IMR-90 (cell line): ENCODE data around the gene TCN1. TPM values are rescaled to one million over a fixed set of nuclear protein-coding genes. Genes with fewer than 3 reads are reported as not detected.

Source experiments
- ATAC-seq: fragments of 200-7000 bp; cut with Tn5 transposase; 2 replicates; pipeline ENCODE4 v1.9.1; 2020; ENCODE audit warnings: low read depth, mild to moderate bottlenecking, moderate library complexity
- BruUV-seq: library from RNA; stranded (reverse); fragments of 400-500 nt; replicated peaks from 2 replicates; lab custom pipeline; 2021; lab: Mats Ljungman, UMichigan
- CTCF ChIA-PET: fragments of 300-600 bp; formaldehyde crosslinking; extraction: SDS; loops from one replicate; lab custom pipeline; 2021; ENCODE audit warnings: antibody characterized with exemption; lab: Yijun Ruan, JAX
- POLR2A ChIA-PET: fragments of 300-600 bp; sonication (Branson Sonifier 250); formaldehyde crosslinking; loops from one replicate; lab custom pipeline; 2022; ENCODE audit warnings: antibody characterized with exemption; ENCODE audit not compliant: unreplicated experiment; lab: Charles Lee
- DNase-seq: peaks from one replicate; pipeline ENCODE4 v3.0.0; 2013
- H2AFZ ChIP-seq: replicated peaks from 2 replicates; pipeline ENCODE3; 2013; ENCODE audit warnings: low read length, mild to moderate bottlenecking; ENCODE audit not compliant: poor library complexity
- H2AK5ac ChIP-seq: 2 replicates; pipeline ENCODE4 v1.6.1; 2013; ENCODE audit warnings: low read depth, low read length, inconsistent platforms
- H2AK9ac ChIP-seq: replicated peaks from 2 replicates; pipeline ENCODE3; 2013; ENCODE audit warnings: mild to moderate bottlenecking, low read depth, low read length, moderate library complexity; ENCODE audit not compliant: poor library complexity
- H2BK120ac ChIP-seq: 2 replicates; pipeline ENCODE4 v1.6.1; 2013; ENCODE audit warnings: low read depth, low read length, inconsistent platforms
- H2BK15ac ChIP-seq: 3 replicates; pipeline ENCODE4 v1.6.1; 2013; ENCODE audit warnings: low read depth, low read length, inconsistent platforms
- H2BK20ac ChIP-seq: 2 replicates; pipeline ENCODE4 v1.6.1; 2013; ENCODE audit warnings: low read depth, mild to moderate bottlenecking, inconsistent platforms, low read length, moderate library complexity
- H2BK5ac ChIP-seq: 2 replicates; pipeline ENCODE4 v1.6.1; 2013; ENCODE audit warnings: mild to moderate bottlenecking, low read depth, low read length, inconsistent platforms; ENCODE audit not compliant: poor library complexity, severe bottlenecking
- H3K14ac ChIP-seq: replicated peaks from 2 replicates; pipeline ENCODE4 v1.6.1; 2013; ENCODE audit warnings: low read depth, low read length, inconsistent platforms
- H3K18ac ChIP-seq: 2 replicates; pipeline ENCODE4 v1.6.1; 2013; ENCODE audit warnings: low read depth, low read length, control low read depth
- H3K23ac ChIP-seq: 2 replicates; pipeline ENCODE4 v1.6.1; 2013; ENCODE audit warnings: low read depth, low read length, inconsistent platforms
- H3K27ac ChIP-seq: 2 replicates; pipeline ENCODE4 v1.5.1; 2013; ENCODE audit warnings: mild to moderate bottlenecking, control low read depth, low read length; ENCODE audit not compliant: insufficient read depth
- H3K27me3 ChIP-seq: 2 replicates; pipeline ENCODE4 v1.6.1; 2013; ENCODE audit warnings: low read length; ENCODE audit not compliant: control insufficient read depth, insufficient read depth
- H3K36me3 ChIP-seq: 2 replicates; pipeline ENCODE4 v1.6.1; 2013; ENCODE audit warnings: low read length, mixed read lengths; ENCODE audit not compliant: control insufficient read depth, insufficient read depth
- H3K4ac ChIP-seq: 2 replicates; pipeline ENCODE4 v1.6.1; 2013; ENCODE audit warnings: low read depth, low read length, inconsistent platforms
- H3K4me1 ChIP-seq: 2 replicates; pipeline ENCODE4 v1.6.1; 2013; ENCODE audit warnings: low read length, mixed read lengths; ENCODE audit not compliant: control insufficient read depth, insufficient read depth
- H3K4me2 ChIP-seq: 2 replicates; pipeline ENCODE4 v1.6.1; 2013; ENCODE audit warnings: low read depth, mild to moderate bottlenecking, control low read depth, low read length, moderate library complexity
- H3K4me3 ChIP-seq: 2 replicates; pipeline ENCODE4 v1.5.1; 2013; ENCODE audit warnings: low read depth, mild to moderate bottlenecking, control low read depth, low read length, moderate library complexity; ENCODE audit not compliant: insufficient read depth
- H3K56ac ChIP-seq: 2 replicates; pipeline ENCODE4 v1.6.1; 2013; ENCODE audit warnings: low read length, inconsistent platforms; ENCODE audit not compliant: insufficient read depth; ENCODE audit errors: extremely low read depth
- H3K79me1 ChIP-seq, 2 experiments: 2 replicates each; pipeline ENCODE4 v1.6.1; 2013; ENCODE audit warnings: low read length in 2 of 2, inconsistent platforms in 1 of 2, low read depth in 1 of 2
- H3K9ac ChIP-seq: 2 replicates; pipeline ENCODE4 v1.6.1; 2013; ENCODE audit warnings: low read depth, low read length, control low read depth
- H3K9me1 ChIP-seq: 2 replicates; pipeline ENCODE4 v1.6.1; 2013; ENCODE audit warnings: low read length, inconsistent platforms; ENCODE audit not compliant: insufficient read depth
- H3K9me3 ChIP-seq: 2 replicates; pipeline ENCODE4 v1.6.1; 2013; ENCODE audit warnings: low read length; ENCODE audit not compliant: control insufficient read depth, insufficient read depth
- H4K20me1 ChIP-seq: 2 replicates; pipeline ENCODE4 v1.6.1; 2013; ENCODE audit warnings: low read length, inconsistent platforms; ENCODE audit not compliant: insufficient read depth
- H4K5ac ChIP-seq: 2 replicates; pipeline ENCODE4 v1.6.1; 2013; ENCODE audit warnings: mild to moderate bottlenecking, low read depth, low read length, control low read depth
- H4K8ac ChIP-seq, 2 experiments: 2 replicates each; pipeline ENCODE4 v1.6.1; 2013; ENCODE audit warnings: low read depth in 2 of 2, low read length in 2 of 2, control low read depth in 1 of 2, inconsistent platforms in 1 of 2
- H4K91ac ChIP-seq: 2 replicates; pipeline ENCODE4 v1.6.1; 2013; ENCODE audit warnings: low read depth, low read length, inconsistent platforms; ENCODE audit not compliant: insufficient read depth
- BHLHE40 ChIP-seq: fragments of 150-350 bp; IDR thresholded peaks from 2 replicates; pipeline ENCODE4 v1.6.1; 2016; ENCODE audit warnings: mild to moderate bottlenecking, low read depth, low read length
- CEBPB ChIP-seq: IDR thresholded peaks from 2 replicates; pipeline ENCODE4 v1.6.1; 2012; ENCODE audit warnings: low read depth, low read length, improper control_type of control experiment
- CHD1 ChIP-seq: IDR thresholded peaks from 2 replicates; pipeline ENCODE4 v1.6.1; 2012; ENCODE audit warnings: low read depth, low read length, improper control_type of control experiment
- CTCF ChIP-seq: conservative IDR thresholded peaks from 2 replicates; pipeline ENCODE4 v1.5.1; 2012; ENCODE audit warnings: mild to moderate bottlenecking, low read depth, low read length, improper control_type of control experiment
- ELK1 ChIP-seq: fragments of 150-350 bp; IDR thresholded peaks from 2 replicates; pipeline ENCODE4 v1.6.1; 2016; ENCODE audit warnings: low read depth, mild to moderate bottlenecking, low read length, moderate library complexity, borderline replicate concordance
- FOS ChIP-seq: fragments of 150-350 bp; IDR thresholded peaks from 2 replicates; pipeline ENCODE4 v1.6.1; 2016; ENCODE audit warnings: low read depth, low read length
- MAFK ChIP-seq: IDR thresholded peaks from 2 replicates; pipeline ENCODE4 v1.6.1; 2012; ENCODE audit warnings: low read depth, low read length, improper control_type of control experiment
- MAZ ChIP-seq: IDR thresholded peaks from 2 replicates; pipeline ENCODE4 v1.6.1; 2012; ENCODE audit warnings: low read depth, mild to moderate bottlenecking, low read length, improper control_type of control experiment, moderate library complexity, borderline replicate concordance
- MXI1 ChIP-seq: IDR thresholded peaks from 2 replicates; pipeline ENCODE4 v1.6.1; 2012; ENCODE audit warnings: low read depth, mild to moderate bottlenecking, low read length, moderate library complexity, borderline replicate concordance
- NFE2L2 ChIP-seq: fragments of 150-350 bp; IDR thresholded peaks from 2 replicates; pipeline ENCODE4 v1.6.1; 2016; ENCODE audit warnings: low read depth, mild to moderate bottlenecking, low read length
- POLR2A ChIP-seq: IDR thresholded peaks from 2 replicates; pipeline ENCODE4 v1.6.1; 2012; ENCODE audit warnings: mild to moderate bottlenecking, low read depth, low read length
- RAD21 ChIP-seq: IDR thresholded peaks from 2 replicates; pipeline ENCODE4 v1.6.1; 2012; ENCODE audit warnings: low read length, improper control_type of control experiment
- RCOR1 ChIP-seq: IDR thresholded peaks from 2 replicates; pipeline ENCODE4 v1.6.1; 2012; ENCODE audit warnings: mild to moderate bottlenecking, low read length, improper control_type of control experiment; ENCODE audit not compliant: insufficient replicate concordance
- RFX5 ChIP-seq: IDR thresholded peaks from 2 replicates; pipeline ENCODE4 v1.8.0; 2012; ENCODE audit warnings: low read depth, mild to moderate bottlenecking, low read length, moderate library complexity
- SMC3 ChIP-seq: fragments of 150-350 bp; IDR thresholded peaks from 2 replicates; pipeline ENCODE4 v1.6.1; 2016; ENCODE audit warnings: low read depth, mild to moderate bottlenecking, antibody characterized with exemption, low read length, moderate library complexity
- WGBS, 2 experiments: methylation state at CpG; one replicate each; pipeline versions ENCODE4 v1.1.5 to v1.1.7; 2013; ENCODE audit warnings: missing lambda C conversion rate in 2 of 2; ENCODE audit not compliant: insufficient read length in 1 of 2; ENCODE audit errors: extremely low coverage in 2 of 2; 5-methylcytosine and 5-hydroxymethylcytosine counted together
- dilution Hi-C: fragments of 300-500 bp; cut with HindIII; formaldehyde crosslinking; loops from one replicate; pipeline ENCODE4 v1.14.3; 2018; ENCODE audit warnings: low sequenced_read_pairs; ENCODE audit not compliant: unreplicated experiment
- in situ Hi-C: fragments of 300-500 bp; cut with MboI; formaldehyde crosslinking; loops from 3 replicates; pipeline ENCODE4 v1.14.3; 2019; ENCODE audit warnings: low sequenced_read_pairs, inconsistent platforms, mixed read lengths
- intact Hi-C: fragments of 100-400 bp; cut with micrococcal nuclease; formaldehyde crosslinking; loops from 2 replicates; pipeline ENCODE4 v1.10.0; 2022
- polyA plus RNA-seq, 3 experiments: library from polyadenylated mRNA; depleted of rRNA; stranded (reverse); fragments of >200 nt; gene quantifications; 2 replicates each; pipeline ENCODE4 v1.2.3, GENCODE V29; 2012; ENCODE audit warnings: low replicate concordance in 1 of 3
- total RNA-seq: library from RNA; depleted of rRNA; stranded (reverse); fragments of >200 nt; gene quantifications from 2 replicates; pipeline ENCODE4 v1.2.3, GENCODE V29; 2012

The TCN1 gene
- total and polyA plus RNA-seq, 2 of the 4 experiments (the other 2 are of a cell fraction) = not detected

GRCh38 chr11:59857439-59858434 is 8.6 kb downstream of the TCN1 start (continued):
- TF ChIP-seq MXI1 = no peak

- no peak overlapping the region for H4K91ac ChIP-seq
- H2BK120ac ChIP-seq = no peak overlapping the region
- ChIA-PET POLR2A (no interaction called here), CTCF (no interaction called here)
- 17% methylated on average over 1 of the region's 2 CpGs; no CpG with 5 or more reads in 1 of the 2 experiments for WGBS, 2 experiments
- H3K4me1 ChIP-seq = no peaks in the 10 kb centered on the region
- H3K23ac ChIP-seq = no peak overlapping the region
- H3K4me3 ChIP-seq = no peak overlapping the region
- no peak overlapping the region for H3K56ac ChIP-seq
- H2BK20ac ChIP-seq = no peak overlapping the region
- no TSS peak for BruUV-seq
- no peak overlapping the region for H2AFZ ChIP-seq
- no peaks in the 10 kb centered on the region for H3K79me1 ChIP-seq
- H3K27ac ChIP-seq = no peak overlapping the region
- DNase-seq (no peak), ATAC-seq (no peak)
- no peak overlapping the region for H4K5ac ChIP-seq
- H3K9me1 ChIP-seq = no peaks in the 10 kb centered on the region
- H3K9ac ChIP-seq = no peak overlapping the region
- no peak overlapping the region for H2BK5ac ChIP-seq
- no peak overlapping the region for H4K8ac ChIP-seq
- H4K20me1 ChIP-seq = no peaks in the 10 kb centered on the region
- H2AK5ac ChIP-seq = no peak overlapping the region
- no peaks in the 10 kb centered on the region for H3K36me3 ChIP-seq
- no peaks in the 10 kb centered on the region for H3K27me3 ChIP-seq
- no peaks in the 10 kb centered on the region for H3K9me3 ChIP-seq
- no peak overlapping the region for H2AK9ac ChIP-seq
- no peak overlapping the region for H2BK15ac ChIP-seq
- intact Hi-C loops = no loop called here
- no peak overlapping the region for H3K14ac ChIP-seq
- H3K18ac ChIP-seq = no peak overlapping the region
- in situ Hi-C loops = no loop called here
- H3K4ac ChIP-seq = no peak overlapping the region
- dilution Hi-C loops = no loop called here
- H3K4me2 ChIP-seq = no peak overlapping the region
- TF ChIP-seq RFX5 (no peak), CHD1 (no peak), RAD21 (no peak), CTCF (no peak), ELK1 (no peak), FOS (no peak), NFE2L2 (no peak), MAFK (no peak), MAZ (no peak), CEBPB (no peak), SMC3 (no peak), RCOR1 (no peak), POLR2A (no peak), BHLHE40 (no peak)
Observed at GRCh38 chr11:59854871-59855270, 11.4 kb downstream of the TCN1 start.
